Activated naive CD4-positive, alpha-beta T cell treated with anti-CD3 and anti-CD28 coated beads, Interleukin-2, amount 50 U/mL, for 16 hours (primary cell): ENCODE data around the gene CHD2.
"Not testable (repeated sequence)": the region's sequence is repeated elsewhere in the genome, so short reads cannot be mapped to it uniquely, and the experiment has no call there.

ENCODE experiments used
- DNase-seq: peaks from one replicate; pipeline ENCODE4 v3.0.0-alpha.2; 2020

The CHD2 gene

GRCh38 chr15:92899948-92900730 is at the start of gene CHD2:
TSS of gene CHD2 (plus strand) at chr15:92900324. CDS start at chr15:92901238, 914 bp downstream.
- DNase-seq = peak; percentile 66

- DNase-seq = no peak
Measured at GRCh38 chr15:92853222-92853621, 46.9 kb upstream of the CHD2 start.

- DNase-seq = no peak
Measured at GRCh38 chr15:92861742-92862141, 38.4 kb upstream of the CHD2 start.

- no peak for DNase-seq
Measured at GRCh38 chr15:92864127-92864814, 35.9 kb upstream of the CHD2 start.

GRCh38 chr15:92869263-92869940 is 30.7 kb upstream of the CHD2 start:
- DNase-seq = no peak

GRCh38 chr15:92870010-92870591 is 30.0 kb upstream of the CHD2 start:
- DNase-seq = no peak

GRCh38 chr15:92872967-92873366 is 27.2 kb upstream of the CHD2 start:
- DNase-seq = not testable (repeated sequence)

- no peak for DNase-seq
Measured at GRCh38 chr15:92877000-92877399, 23.1 kb upstream of the CHD2 start.

GRCh38 chr15:92877416-92877815 is 22.7 kb upstream of the CHD2 start:
- DNase-seq = no peak

- no peak for DNase-seq
Measured at GRCh38 chr15:92878593-92879053, 21.5 kb upstream of the CHD2 start.

GRCh38 chr15:92879949-92880725 is 20.0 kb upstream of the CHD2 start:
- DNase-seq = no peak

GRCh38 chr15:92880796-92881195 is 19.3 kb upstream of the CHD2 start:
- no peak for DNase-seq

- no peak for DNase-seq
Measured at GRCh38 chr15:92881211-92881754, 18.8 kb upstream of the CHD2 start.

- peak; percentile 97 for DNase-seq
Measured at GRCh38 chr15:92881802-92882696, 18.1 kb upstream of the CHD2 start.

GRCh38 chr15:92882697-92883162 is 17.4 kb upstream of the CHD2 start:
- DNase-seq = no peak

- DNase-seq = peak; percentile 45
Measured at GRCh38 chr15:92883163-92883875, 16.8 kb upstream of the CHD2 start.

GRCh38 chr15:92883876-92884435 is 16.2 kb upstream of the CHD2 start:
- DNase-seq = no peak

GRCh38 chr15:92884436-92885223 is 15.5 kb upstream of the CHD2 start:
- DNase-seq = no peak
